GM18526 (cell line): Measurements from ENCODE around the gene TNFRSF6B.

Experiments used
- POLR2A ChIP-seq: IDR thresholded peaks from 3 replicates; pipeline ENCODE4 v1.6.1; 2011; ENCODE audit not compliant: insufficient read length; ENCODE audit errors: extremely low read depth

Gene TNFRSF6B

DNA sequence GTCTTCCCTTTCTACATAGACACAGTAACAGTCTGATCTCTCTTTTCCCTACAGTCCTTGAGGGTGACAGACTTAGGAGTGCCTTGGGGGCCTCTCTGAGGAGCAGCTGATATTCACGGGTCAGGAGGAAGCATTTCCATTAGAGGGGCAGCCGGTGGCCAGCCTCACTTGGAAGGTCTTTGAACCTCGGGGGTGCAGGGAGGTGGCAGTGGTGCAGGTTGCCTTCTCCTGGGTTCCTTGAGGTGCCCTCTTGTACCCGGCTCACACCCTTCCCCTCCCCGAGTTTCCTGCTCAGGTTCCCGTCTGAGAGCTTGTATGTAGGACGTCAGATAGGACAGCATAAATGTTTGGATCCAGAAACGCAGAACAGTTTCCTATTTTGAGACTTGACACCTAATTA lies 35.8 kb upstream of the TNFRSF6B start:
- TF ChIP-seq POLR2A = no peak

- TF ChIP-seq POLR2A = no peak
Measured at GRCh38 chr20:63661108-63661507, 35.3 kb upstream of the TNFRSF6B start.

DNA sequence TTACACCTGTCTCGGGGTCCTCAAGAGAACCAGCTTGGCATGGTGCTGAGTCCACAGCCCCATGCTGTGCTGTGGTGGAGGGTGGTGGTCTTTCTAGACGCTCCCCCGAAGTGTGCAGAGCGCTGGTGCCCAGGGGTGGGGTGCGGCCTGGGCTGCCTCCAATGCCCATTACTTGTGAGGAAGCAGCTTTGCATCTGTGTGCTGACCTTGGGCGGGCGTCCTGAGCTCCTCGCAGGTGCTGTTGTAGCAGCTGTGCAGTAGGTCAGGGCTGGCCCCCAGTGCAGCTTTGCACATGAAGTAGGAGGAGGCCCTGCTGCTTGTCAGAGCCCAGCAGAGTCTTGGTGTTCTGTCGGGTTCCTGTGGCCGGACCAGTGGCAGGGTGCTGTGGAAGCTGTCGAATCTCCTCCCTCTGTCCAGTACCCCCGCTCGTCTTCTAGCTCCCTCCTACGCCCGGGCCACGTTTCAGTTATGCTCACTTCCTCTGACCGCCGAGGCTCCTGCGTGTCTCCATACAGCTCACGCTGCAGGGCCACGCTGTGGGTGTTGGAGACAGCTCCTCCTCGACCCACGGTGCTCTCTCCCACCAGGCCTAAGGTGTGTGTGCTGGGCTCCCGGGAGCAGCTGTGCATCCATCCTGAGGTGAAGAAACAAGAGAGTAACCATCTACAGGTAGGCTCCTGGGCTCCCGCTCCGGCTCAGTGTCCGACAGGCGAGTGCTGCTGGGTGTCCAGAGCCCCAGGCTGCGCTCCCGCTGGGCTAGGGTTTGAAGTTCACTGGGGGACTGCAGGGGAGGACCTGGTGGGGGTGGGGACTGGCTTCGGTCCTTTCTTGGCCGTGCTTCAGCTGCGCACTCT lies 34.3 kb upstream of the TNFRSF6B start:
- TF ChIP-seq POLR2A = no peak

- no peak for TF ChIP-seq POLR2A
Measured at GRCh38 chr20:63662813-63663189, 33.7 kb upstream of the TNFRSF6B start.

- no peak for TF ChIP-seq POLR2A
Measured at GRCh38 chr20:63663332-63664066, 33.0 kb upstream of the TNFRSF6B start.

DNA sequence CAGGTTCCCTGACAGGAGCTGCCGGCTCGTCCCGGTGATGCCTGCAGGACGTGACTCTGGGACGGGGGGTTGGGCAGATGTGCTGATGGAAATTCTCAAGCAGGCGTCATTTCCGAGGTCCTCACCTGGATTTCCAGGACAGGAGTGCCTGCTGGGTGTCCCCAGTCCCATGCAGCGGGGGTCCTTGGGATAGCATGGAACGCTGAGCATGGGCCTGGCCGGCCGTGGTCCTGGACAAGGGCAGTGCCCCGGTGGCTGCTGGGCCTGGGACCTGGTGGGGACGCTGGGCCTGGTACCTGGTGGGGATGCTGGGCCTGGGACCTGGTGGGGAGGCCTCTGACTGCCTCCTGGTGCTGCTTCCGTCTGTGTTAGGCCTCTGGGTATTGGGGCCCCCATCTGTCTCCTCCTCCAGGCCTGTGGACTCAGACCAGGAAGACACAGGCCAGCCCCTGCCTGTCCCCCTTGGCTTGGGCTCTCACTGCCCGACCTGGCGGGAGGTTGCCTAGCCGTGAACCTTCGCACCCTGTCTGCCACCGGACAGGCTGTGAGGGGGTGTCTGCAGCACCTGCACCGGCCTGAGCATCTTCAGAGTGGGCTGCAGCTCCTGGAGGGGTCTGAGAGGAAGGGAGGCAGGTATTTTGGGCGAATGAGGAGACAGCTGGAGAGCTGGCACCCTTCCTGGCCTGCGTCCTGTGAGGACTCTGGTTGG lies 32.2 kb upstream of the TNFRSF6B start:
- TF ChIP-seq POLR2A = no peak

GRCh38 chr20:63664861-63665594 lies 31.4 kb upstream of the TNFRSF6B start:
- no peak for TF ChIP-seq POLR2A

DNA sequence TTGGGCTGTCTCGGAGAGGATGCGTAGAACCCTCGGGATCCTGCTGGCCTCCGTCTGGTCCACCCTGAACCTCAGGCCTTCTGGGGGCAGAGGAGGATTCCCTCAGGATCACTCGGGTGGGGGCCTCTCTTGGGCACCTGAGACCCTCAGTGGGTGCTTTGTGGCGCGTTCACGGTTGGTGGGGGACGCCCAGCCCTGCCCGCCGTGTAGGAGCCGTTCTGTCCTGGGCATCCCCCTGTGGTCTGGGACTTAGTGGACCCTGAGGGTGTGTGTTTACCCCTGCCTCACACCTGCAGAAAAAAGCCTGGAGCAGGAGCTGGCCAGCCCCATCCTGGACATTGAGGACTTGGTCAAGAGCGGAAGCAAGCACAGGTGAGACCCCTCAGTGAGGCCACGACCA lies 30.7 kb upstream of the TNFRSF6B start:
- no peak for TF ChIP-seq POLR2A

DNA sequence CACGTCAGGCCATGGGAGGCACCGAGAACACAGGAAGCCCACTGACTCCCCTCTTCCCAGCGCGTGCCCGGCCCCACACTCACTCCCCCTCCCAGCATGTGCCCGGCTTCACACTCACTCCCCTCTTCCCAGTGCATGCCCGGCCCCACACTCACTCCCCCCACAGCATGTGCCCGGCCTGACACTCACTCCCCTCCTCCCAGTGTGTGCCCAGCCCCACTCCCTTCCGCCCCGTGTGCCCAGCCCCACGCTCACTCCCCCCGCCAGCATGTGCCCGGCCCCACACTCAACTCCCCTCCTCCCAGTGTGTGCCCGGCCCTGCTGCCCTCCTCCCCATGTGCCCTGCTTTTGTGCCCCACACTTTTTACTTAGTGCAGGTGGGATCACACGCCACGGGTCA lies 28.6 kb upstream of the TNFRSF6B start:
- no peak for TF ChIP-seq POLR2A

- no peak for TF ChIP-seq POLR2A
Measured at GRCh38 chr20:63668351-63668750, 28.1 kb upstream of the TNFRSF6B start.

GRCh38 chr20:63672666-63673065 lies 23.8 kb upstream of the TNFRSF6B start:
- no peak for TF ChIP-seq POLR2A

GRCh38 chr20:63673951-63674350 lies 22.5 kb upstream of the TNFRSF6B start:
- TF ChIP-seq POLR2A = no peak

DNA sequence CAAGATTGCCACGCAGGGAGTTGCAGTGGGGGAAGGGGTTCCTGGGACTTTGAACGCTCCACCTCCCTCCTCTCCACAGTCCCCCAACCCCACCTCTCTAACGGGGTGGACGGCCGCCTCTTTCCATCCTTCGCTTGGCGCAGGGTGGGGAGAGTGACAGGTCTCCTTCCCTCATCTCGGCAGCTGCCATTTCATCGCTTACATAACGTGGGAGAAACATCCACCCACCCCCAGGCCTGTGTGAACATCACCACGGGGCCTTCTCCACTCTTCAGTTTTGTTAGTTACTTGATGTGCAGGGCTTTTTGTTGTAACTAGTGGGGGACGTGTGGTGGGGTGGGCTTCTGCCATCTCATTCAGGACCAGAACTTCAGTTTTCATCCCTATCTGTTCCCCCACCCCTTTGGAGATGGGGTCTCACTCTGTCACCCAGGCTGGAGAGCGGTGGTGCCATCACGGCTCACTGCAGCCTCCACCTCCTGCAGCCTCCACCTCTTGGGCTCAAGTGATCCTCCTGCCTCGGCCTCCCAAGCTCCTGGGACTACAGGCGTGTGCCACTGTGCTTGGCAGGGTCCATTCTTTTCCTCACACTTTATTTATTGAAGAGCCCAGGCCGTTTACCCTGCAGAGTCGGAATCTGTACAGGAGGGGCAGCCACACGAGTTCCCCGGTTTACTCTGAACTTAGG lies 20.6 kb upstream of the TNFRSF6B start:
- TF ChIP-seq POLR2A = no peak

- TF ChIP-seq POLR2A = no peak
Measured at GRCh38 chr20:63678071-63678470, 18.4 kb upstream of the TNFRSF6B start.

DNA sequence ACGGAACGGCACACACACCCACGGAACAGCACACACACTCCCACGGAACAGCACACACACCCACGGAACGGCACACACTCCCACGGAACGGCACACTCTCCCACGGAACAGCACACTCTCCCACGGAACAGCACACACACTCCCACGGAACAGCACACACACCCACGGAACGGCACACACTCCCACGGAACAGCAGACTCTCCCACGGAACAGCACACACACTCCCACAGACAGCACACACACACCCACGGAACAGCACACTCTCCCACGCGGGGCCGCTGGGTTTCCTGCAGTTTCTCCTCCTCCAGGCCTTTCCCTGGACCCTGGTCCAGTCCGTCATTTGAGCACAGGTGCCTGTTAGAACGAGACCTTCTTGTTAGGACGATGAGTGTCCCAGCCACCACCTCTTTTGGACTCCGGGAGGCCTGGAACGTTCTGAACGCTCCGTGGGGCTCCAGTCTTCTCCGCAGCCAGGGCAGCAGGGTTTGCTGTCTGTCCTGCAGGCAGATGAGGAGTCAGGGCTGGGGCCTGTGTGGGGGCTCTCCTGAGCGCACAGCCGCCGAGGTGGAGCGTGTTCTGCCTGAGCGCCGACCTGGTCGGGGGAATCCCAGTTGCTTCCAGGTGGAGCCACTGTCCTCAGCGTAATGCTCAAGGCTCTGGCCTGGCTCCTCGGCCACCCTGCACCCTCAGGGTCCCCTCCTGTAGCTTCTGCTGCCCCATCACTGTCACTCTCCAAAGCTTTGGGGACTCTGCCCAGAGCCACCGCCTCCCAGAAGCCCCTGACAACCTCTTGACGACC lies 17.6 kb upstream of the TNFRSF6B start:
- no peak for TF ChIP-seq POLR2A
